Colonic mucosa (tissue), 4 donors: ENCODE measurements around the gene NTM. TPM values are rescaled to one million over a fixed set of nuclear protein-coding genes. Genes with fewer than 3 reads are reported as not detected.
"Not testable (repeated sequence)": the region's sequence is repeated elsewhere in the genome, so short reads cannot be mapped to it uniquely, and the experiment has no call there.

Experiments used
- DNase-seq: peaks from one replicate; pipeline ENCODE4 v3.0.0-alpha.2; 2020
- H3K27ac ChIP-seq: fragments of 200-600 bp; one replicate; pipeline ENCODE4 v1.8.0; 2021
- H3K27me3 ChIP-seq: fragments of 200-600 bp; one replicate; pipeline ENCODE4 v1.8.0; 2021
- H3K36me3 ChIP-seq: fragments of 200-600 bp; one replicate; pipeline ENCODE4 v1.8.0; 2021
- H3K4me1 ChIP-seq: fragments of 200-600 bp; one replicate; pipeline ENCODE4 v1.8.0; 2021; ENCODE audit warnings: mild to moderate bottlenecking
- H3K4me3 ChIP-seq: fragments of 200-600 bp; one replicate; pipeline ENCODE4 v1.8.0; 2021
- H3K9ac ChIP-seq, 2 donors: one replicate each; pipeline ENCODE4 v1.7.0; 2013; ENCODE audit warnings: control low read depth in 2 of 2, low read depth in 2 of 2, low read length in 2 of 2
- H3K9me3 ChIP-seq: fragments of 200-600 bp; one replicate; pipeline ENCODE4 v1.8.0; 2021
- intact Hi-C: fragments of 100-400 bp; cut with DNase I; formaldehyde crosslinking; loops from one replicate; pipeline ENCODE4 v1.14.1; 2022
- total RNA-seq, 2 donors: library from RNA; stranded (reverse); fragmentation: NEBNext Ultra II Directional in 1 of 2; extraction: Animal tissue kit (Norgen Biotek cat#: 25700) in 1 of 2; gene quantifications; one replicate each; pipeline ENCODE4 v1.2.1, GENCODE V29; 2021
- TF ChIP-seq, protein P1 (sequence below): fragments of 200-600 bp; IDR thresholded peaks from one replicate; pipeline ENCODE4 v1.8.0; 2022; ENCODE audit warnings: antibody characterized with exemption, mild to moderate bottlenecking
- donor health status: healthy.
- donor health status: DM: no; HTN: no; CAD: no.
- donor health status: DM: no; HTN: no; CAD: no.

The NTM gene
- total RNA-seq, 2 donors from 2014 or later = 1.6 to 2.8 TPM

DNA sequence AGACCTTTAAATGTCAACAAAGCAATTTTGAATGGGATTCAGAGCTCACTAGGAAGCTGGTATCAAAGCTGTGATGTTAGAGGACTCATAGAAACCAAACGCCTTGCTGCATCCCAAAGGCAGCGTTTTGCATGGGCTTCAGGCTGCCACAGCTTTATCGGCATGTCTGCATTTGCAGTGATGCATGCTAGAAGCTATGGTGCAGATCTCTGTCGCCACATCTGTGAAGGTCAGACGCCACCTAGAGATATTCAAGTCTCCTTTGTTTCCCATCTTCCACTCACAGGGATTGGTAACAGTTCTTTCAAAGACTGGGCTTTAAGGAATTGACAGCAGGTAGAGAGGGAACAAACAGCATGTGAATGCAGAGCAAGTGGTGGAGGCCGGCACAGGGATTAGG, 47.8 kb downstream of the NTM start:
- Histone ChIP-seq H3K9ac (no peak overlapping the region), H3K9me3 (no peaks in the 10 kb centered on the region), H3K27ac (no peak overlapping the region), H3K4me1 (no peaks in the 10 kb centered on the region), H3K36me3 (no peaks in the 10 kb centered on the region), H3K27me3 (no peaks in the 10 kb centered on the region), H3K4me3 (no peak overlapping the region)
- intact Hi-C loops = no loop called here
- no peak for DNase-seq
- TF ChIP-seq, protein P1, sequence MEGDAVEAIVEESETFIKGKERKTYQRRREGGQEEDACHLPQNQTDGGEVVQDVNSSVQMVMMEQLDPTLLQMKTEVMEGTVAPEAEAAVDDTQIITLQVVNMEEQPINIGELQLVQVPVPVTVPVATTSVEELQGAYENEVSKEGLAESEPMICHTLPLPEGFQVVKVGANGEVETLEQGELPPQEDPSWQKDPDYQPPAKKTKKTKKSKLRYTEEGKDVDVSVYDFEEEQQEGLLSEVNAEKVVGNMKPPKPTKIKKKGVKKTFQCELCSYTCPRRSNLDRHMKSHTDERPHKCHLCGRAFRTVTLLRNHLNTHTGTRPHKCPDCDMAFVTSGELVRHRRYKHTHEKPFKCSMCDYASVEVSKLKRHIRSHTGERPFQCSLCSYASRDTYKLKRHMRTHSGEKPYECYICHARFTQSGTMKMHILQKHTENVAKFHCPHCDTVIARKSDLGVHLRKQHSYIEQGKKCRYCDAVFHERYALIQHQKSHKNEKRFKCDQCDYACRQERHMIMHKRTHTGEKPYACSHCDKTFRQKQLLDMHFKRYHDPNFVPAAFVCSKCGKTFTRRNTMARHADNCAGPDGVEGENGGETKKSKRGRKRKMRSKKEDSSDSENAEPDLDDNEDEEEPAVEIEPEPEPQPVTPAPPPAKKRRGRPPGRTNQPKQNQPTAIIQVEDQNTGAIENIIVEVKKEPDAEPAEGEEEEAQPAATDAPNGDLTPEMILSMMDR = no peak

DNA sequence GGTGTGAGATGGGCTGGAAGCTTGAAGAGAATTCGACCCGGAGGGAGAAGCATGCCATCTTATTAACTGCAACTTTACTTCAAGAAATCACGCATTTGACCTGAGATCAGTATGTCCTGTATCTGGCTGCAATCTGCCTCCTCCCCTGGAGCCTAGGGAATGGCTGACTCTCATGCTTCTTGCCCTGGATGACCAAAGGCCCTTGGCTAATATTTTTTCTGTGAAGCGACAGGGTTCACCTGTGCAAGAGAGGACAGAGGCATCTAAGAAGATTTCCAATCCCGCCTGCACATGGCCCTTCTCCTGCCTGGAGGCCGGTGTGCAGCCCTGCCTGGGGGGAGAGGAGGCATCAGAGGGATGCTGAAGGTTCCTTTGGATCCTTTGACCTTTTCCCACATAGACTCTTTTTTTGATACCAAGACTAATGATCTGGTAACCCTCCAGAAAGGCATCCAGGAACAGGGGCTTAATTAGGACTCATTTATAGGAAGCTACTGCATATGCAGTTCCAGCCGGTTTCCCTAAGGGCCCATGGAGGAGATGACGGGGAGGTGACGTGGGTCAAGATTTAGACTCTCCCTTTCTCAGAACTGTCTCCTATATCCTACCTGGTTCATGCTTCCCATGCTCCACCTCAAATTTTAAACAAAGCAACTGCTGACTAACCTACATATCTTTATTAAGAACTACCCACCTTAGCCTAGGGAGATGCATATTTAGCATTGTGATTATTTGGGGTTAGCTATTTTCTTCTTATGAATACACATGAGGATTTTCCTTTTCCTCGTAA, 50.8 kb downstream of the NTM start:
- H3K36me3 ChIP-seq = no peaks in the 10 kb centered on the region
- H3K4me1 ChIP-seq = no peaks in the 10 kb centered on the region
- no peak overlapping the region for H3K9ac ChIP-seq
- H3K9me3 ChIP-seq = no peaks in the 10 kb centered on the region
- intact Hi-C loops = no loop called here
- no peak overlapping the region for H3K27ac ChIP-seq
- H3K4me3 ChIP-seq = no peak overlapping the region
- TF ChIP-seq, protein P1 = no peak
- DNase-seq = no peak
- H3K27me3 ChIP-seq = no peaks in the 10 kb centered on the region

DNA sequence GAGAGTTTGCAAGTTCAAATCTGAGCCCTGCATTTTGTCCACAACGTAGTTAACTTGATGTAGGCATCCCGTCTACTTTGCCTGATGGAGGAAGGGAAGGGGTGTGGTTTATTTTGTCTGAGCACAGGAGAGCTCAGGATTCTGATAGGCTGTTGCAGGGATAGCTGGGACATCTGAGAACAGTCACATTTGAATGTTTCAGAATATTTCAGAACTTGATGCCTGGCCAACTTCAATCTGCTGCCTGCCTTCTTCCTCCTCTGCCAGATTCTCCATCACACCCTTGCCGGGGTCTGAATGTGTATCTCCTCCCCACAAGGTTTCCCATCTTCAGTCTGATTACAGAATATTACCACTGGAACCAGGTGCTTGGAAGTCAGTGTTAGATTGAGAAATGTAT, 51.6 kb downstream of the NTM start:
- H3K27ac ChIP-seq = no peak overlapping the region
- no peak for DNase-seq
- intact Hi-C loops = no loop called here
- H3K4me3 ChIP-seq = no peak overlapping the region
- H3K27me3 ChIP-seq = no peaks in the 10 kb centered on the region
- H3K36me3 ChIP-seq = no peaks in the 10 kb centered on the region
- no peaks in the 10 kb centered on the region for H3K9me3 ChIP-seq
- H3K9ac ChIP-seq = no peak overlapping the region
- TF ChIP-seq, protein P1 = no peak
- H3K4me1 ChIP-seq = no peaks in the 10 kb centered on the region

DNA sequence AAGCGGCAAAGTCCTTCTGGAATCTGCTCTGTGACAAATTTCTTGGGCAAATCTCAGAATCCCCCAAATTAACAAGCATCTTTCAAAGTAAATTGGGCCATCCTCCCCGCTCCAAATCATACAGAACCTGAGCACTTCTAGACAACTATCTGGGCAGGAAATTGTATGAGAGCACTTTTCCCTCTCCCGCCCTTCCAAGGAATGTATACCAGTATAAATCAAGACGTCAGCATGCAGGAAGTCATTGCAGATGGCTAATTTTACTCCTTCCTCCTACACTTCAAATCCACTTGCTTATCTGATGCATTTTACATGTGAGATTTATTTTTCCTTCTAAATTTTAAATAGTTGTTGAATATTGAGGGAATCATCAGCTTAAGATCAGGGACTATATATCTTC, 52.1 kb downstream of the NTM start:
- no peaks in the 10 kb centered on the region for H3K36me3 ChIP-seq
- no peak overlapping the region for H3K9ac ChIP-seq
- TF ChIP-seq, protein P1 = no peak
- H3K4me3 ChIP-seq = no peak overlapping the region
- H3K4me1 ChIP-seq = no peaks in the 10 kb centered on the region
- no peaks in the 10 kb centered on the region for H3K9me3 ChIP-seq
- H3K27me3 ChIP-seq = no peaks in the 10 kb centered on the region
- H3K27ac ChIP-seq = no peak overlapping the region
- intact Hi-C loops = no loop called here
- no peak for DNase-seq

DNA sequence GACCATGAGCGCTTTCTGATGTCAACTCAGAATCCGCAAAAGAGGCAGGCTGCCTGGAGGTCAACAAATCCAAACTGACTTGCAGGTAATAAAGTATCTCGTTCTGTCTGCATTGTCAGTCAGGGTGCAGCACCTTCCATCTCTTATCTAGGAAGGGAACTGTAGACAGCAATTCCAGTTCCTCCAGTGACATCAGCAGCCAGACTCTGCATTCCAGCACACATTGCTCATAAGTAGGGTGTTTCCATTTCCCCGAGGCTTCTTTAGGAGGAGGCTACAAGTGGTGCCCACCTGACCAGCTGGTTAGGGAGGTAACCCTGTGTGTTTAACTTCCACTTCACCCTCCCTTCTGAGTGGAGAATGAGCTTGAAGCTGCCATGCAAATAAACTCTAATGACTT, 53.3 kb downstream of the NTM start:
- intact Hi-C loops = no loop called here
- Histone ChIP-seq H3K27ac (no peak overlapping the region), H3K27me3 (no peaks in the 10 kb centered on the region), H3K9me3 (no peaks in the 10 kb centered on the region), H3K36me3 (no peaks in the 10 kb centered on the region), H3K4me1 (no peaks in the 10 kb centered on the region), H3K9ac (no peak overlapping the region), H3K4me3 (no peak overlapping the region)
- no peak for DNase-seq
- TF ChIP-seq, protein P1 = no peak

DNA sequence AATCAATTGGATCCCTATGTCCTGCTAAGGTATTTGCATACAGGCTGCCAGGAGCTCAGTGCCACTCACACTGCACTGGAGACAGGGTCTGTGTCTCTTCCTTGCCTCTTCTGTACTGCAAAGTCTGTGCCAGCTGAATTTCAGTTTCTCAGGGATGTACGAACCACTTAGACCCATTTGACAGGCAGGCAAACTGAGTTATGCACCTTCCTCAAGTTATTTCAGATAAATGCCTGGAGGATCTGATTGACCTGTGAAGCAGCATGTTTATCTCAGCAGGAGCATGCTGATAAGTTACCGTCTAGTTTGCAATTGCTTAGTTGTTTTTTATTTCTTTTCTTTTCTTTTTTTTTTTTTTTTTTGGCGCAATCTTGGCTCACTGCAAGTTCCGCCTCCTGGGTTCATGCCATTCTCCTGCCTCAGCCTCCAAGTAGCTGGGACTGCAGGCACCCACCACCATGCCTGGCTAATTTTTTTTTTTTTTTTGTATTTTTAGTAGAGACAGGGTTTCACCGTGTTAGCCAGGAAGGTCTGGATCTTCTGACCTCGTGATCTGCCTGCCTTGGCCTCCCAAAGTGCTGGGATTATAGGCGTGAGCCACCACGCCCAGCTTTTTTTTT, 54.0 kb downstream of the NTM start:
- DNase-seq, H3K9me3 ChIP-seq, H3K9ac ChIP-seq, intact Hi-C loops, H3K4me3 ChIP-seq, H3K27ac ChIP-seq, H3K27me3 ChIP-seq, H3K4me1 ChIP-seq, H3K36me3 ChIP-seq: not testable (repeated sequence)
